ENCODE results near the gene REXO2.
A peak's percentile ranks its signal among the peaks of the same experiment; 100 is the strongest.

The REXO2 gene

GRCh38 chr11:114416441-114416961 is 22.8 kb upstream of the REXO2 start:
- Mint-ChIP-seq H3K4me1 (no peaks in the 10 kb centered on the region), H3K36me3 (no peaks in the 10 kb centered on the region), H3K27me3 (no peaks in the 10 kb centered on the region), H3K27ac (no peak overlapping the region), H3K9me3 (no peaks in the 10 kb centered on the region), H3K4me3 (no peak overlapping the region)
- ATAC-seq (ENCODE audit: low read depth) (no peak), DNase-seq (ENCODE audit: low spot score in 2 of 2) (no peak)

- DNase-seq (ENCODE audit: low spot score in 2 of 2) (no peak), ATAC-seq (ENCODE audit: low read depth) (no peak)
- Mint-ChIP-seq H3K4me3 (no peak overlapping the region), H3K9me3 (peaks cover 8% of the 10 kb centered on the region), H3K4me1 (no peaks in the 10 kb centered on the region), H3K27me3 (no peaks in the 10 kb centered on the region), H3K36me3 (peaks cover 7% of the 10 kb centered on the region), H3K27ac (peak overlapping the region; percentile 50)
Observed at GRCh38 chr11:114426280-114426679, 13.0 kb upstream of the REXO2 start.

GRCh38 chr11:114430290-114430689 is 9.0 kb upstream of the REXO2 start:
- Mint-ChIP-seq H3K9me3 (no peaks in the 10 kb centered on the region), H3K27me3 (no peaks in the 10 kb centered on the region), H3K4me1 (no peaks in the 10 kb centered on the region), H3K36me3 (no peaks in the 10 kb centered on the region), H3K4me3 (no peak overlapping the region), H3K27ac (no peak overlapping the region)
- no peak for DNase-seq (ENCODE audit: low spot score in 2 of 2)
- no peak for ATAC-seq (ENCODE audit: low read depth)

- H3K27me3 Mint-ChIP-seq: no peaks in the 10 kb centered on the region
- DNase-seq (ENCODE audit: low spot score in 2 of 2) (no peak), ATAC-seq (ENCODE audit: low read depth) (no peak)
- H3K27ac Mint-ChIP-seq: no peak overlapping the region
- H3K9me3 Mint-ChIP-seq: no peaks in the 10 kb centered on the region
- H3K4me1 Mint-ChIP-seq: no peaks in the 10 kb centered on the region
- H3K36me3 Mint-ChIP-seq: no peaks in the 10 kb centered on the region
- no peak overlapping the region for H3K4me3 Mint-ChIP-seq
Observed at GRCh38 chr11:114432893-114433292, 6.4 kb upstream of the REXO2 start.

GRCh38 chr11:114433376-114433775 is 5.9 kb upstream of the REXO2 start:
- Mint-ChIP-seq H3K4me3 (no peak overlapping the region), H3K4me1 (no peaks in the 10 kb centered on the region), H3K27me3 (no peaks in the 10 kb centered on the region), H3K9me3 (no peaks in the 10 kb centered on the region), H3K27ac (no peak overlapping the region), H3K36me3 (no peaks in the 10 kb centered on the region)
- DNase-seq (ENCODE audit: low spot score in 2 of 2): no peak
- ATAC-seq (ENCODE audit: low read depth): no peak

GRCh38 chr11:114438303-114438702 is 964 bp upstream of the REXO2 start:
- no peak for ATAC-seq (ENCODE audit: low read depth)
- Mint-ChIP-seq H3K4me3 (no peak overlapping the region), H3K36me3 (no peaks in the 10 kb centered on the region), H3K9me3 (no peaks in the 10 kb centered on the region), H3K4me1 (peaks cover 18% of the 10 kb centered on the region), H3K27ac (no peak overlapping the region), H3K27me3 (no peaks in the 10 kb centered on the region)
- no peak for DNase-seq (ENCODE audit: low spot score in 2 of 2)

- Mint-ChIP-seq H3K9me3 (no peaks in the 10 kb centered on the region), H3K27ac (peak overlapping the region; percentile 82), H3K36me3 (no peaks in the 10 kb centered on the region), H3K4me3 (peak overlapping the region; percentile 92), H3K27me3 (no peaks in the 10 kb centered on the region), H3K4me1 (peaks cover 18% of the 10 kb centered on the region)
- no peak for DNase-seq (ENCODE audit: low spot score in 2 of 2)
- no peak for ATAC-seq (ENCODE audit: low read depth)
Observed at GRCh38 chr11:114440121-114440860, 1.0 kb downstream of the REXO2 start.

- no peak for DNase-seq (ENCODE audit: low spot score in 2 of 2)
- Mint-ChIP-seq H3K9me3 (no peaks in the 10 kb centered on the region), H3K27ac (peak overlapping the region; percentile 50), H3K27me3 (no peaks in the 10 kb centered on the region), H3K4me1 (peaks cover 18% of the 10 kb centered on the region), H3K4me3 (no peak overlapping the region), H3K36me3 (peaks cover 1% of the 10 kb centered on the region)
- no peak for ATAC-seq (ENCODE audit: low read depth)
Observed at GRCh38 chr11:114440971-114441763, 1.9 kb downstream of the REXO2 start.

- Mint-ChIP-seq H3K9me3 (no peaks in the 10 kb centered on the region), H3K27ac (no peak overlapping the region), H3K4me3 (no peak overlapping the region), H3K27me3 (no peaks in the 10 kb centered on the region), H3K36me3 (peaks cover 7% of the 10 kb centered on the region), H3K4me1 (peaks cover 18% of the 10 kb centered on the region)
- DNase-seq (ENCODE audit: low spot score in 2 of 2) (no peak), ATAC-seq (ENCODE audit: low read depth) (no peak)
Observed at GRCh38 chr11:114441921-114442320, 2.7 kb downstream of the REXO2 start.

GRCh38 chr11:114442536-114442935 is 3.3 kb downstream of the REXO2 start:
- DNase-seq (ENCODE audit: low spot score in 2 of 2) (no peak), ATAC-seq (ENCODE audit: low read depth) (no peak)
- no peaks in the 10 kb centered on the region for H3K9me3 Mint-ChIP-seq
- no peak overlapping the region for H3K27ac Mint-ChIP-seq
- H3K36me3 Mint-ChIP-seq: peaks cover 12% of the 10 kb centered on the region
- peaks cover 18% of the 10 kb centered on the region for H3K4me1 Mint-ChIP-seq
- no peak overlapping the region for H3K4me3 Mint-ChIP-seq
- no peaks in the 10 kb centered on the region for H3K27me3 Mint-ChIP-seq

- no peaks in the 10 kb centered on the region for H3K9me3 Mint-ChIP-seq
- peaks cover 22% of the 10 kb centered on the region for H3K36me3 Mint-ChIP-seq
- no peak overlapping the region for H3K4me3 Mint-ChIP-seq
- H3K27me3 Mint-ChIP-seq: no peaks in the 10 kb centered on the region
- DNase-seq (ENCODE audit: low spot score in 2 of 2) (no peak), ATAC-seq (ENCODE audit: low read depth) (no peak)
- H3K27ac Mint-ChIP-seq: no peak overlapping the region
- H3K4me1 Mint-ChIP-seq: no peaks in the 10 kb centered on the region
Observed at GRCh38 chr11:114447444-114447843, 8.2 kb downstream of the REXO2 start.

GRCh38 chr11:114447892-114448291 is 8.6 kb downstream of the REXO2 start:
- Mint-ChIP-seq H3K4me1 (no peaks in the 10 kb centered on the region), H3K27me3 (no peaks in the 10 kb centered on the region), H3K36me3 (peaks cover 25% of the 10 kb centered on the region), H3K27ac (no peak overlapping the region), H3K4me3 (no peak overlapping the region), H3K9me3 (no peaks in the 10 kb centered on the region)
- DNase-seq (ENCODE audit: low spot score in 2 of 2) (no peak), ATAC-seq (ENCODE audit: low read depth) (no peak)

GRCh38 chr11:114448749-114449482 is 9.6 kb downstream of the REXO2 start:
- ATAC-seq (ENCODE audit: low read depth) (no peak), DNase-seq (ENCODE audit: low spot score in 2 of 2) (no peak)
- H3K4me1 Mint-ChIP-seq: no peaks in the 10 kb centered on the region
- H3K36me3 Mint-ChIP-seq: peaks cover 27% of the 10 kb centered on the region
- no peak overlapping the region for H3K27ac Mint-ChIP-seq
- no peaks in the 10 kb centered on the region for H3K27me3 Mint-ChIP-seq
- no peak overlapping the region for H3K4me3 Mint-ChIP-seq
- H3K9me3 Mint-ChIP-seq: no peaks in the 10 kb centered on the region

- Mint-ChIP-seq H3K36me3 (peaks cover 27% of the 10 kb centered on the region), H3K9me3 (no peaks in the 10 kb centered on the region), H3K27ac (no peak overlapping the region), H3K4me3 (no peak overlapping the region), H3K27me3 (no peaks in the 10 kb centered on the region), H3K4me1 (no peaks in the 10 kb centered on the region)
- DNase-seq (ENCODE audit: low spot score in 2 of 2): no peak
- no peak for ATAC-seq (ENCODE audit: low read depth)
Observed at GRCh38 chr11:114449845-114450244, 10.6 kb downstream of the REXO2 start.

Measured in memory B cell (primary cell).